GM21515 (cell line): ENCODE results near the gene LMNTD2.

Source experiments
- ATAC-seq: cut with Tn5 transposase; IDR thresholded peaks from one replicate; pipeline ENCODE4 v1.9.1; 2021; ENCODE audit not compliant: unreplicated experiment

LMNTD2 gene

DNA sequence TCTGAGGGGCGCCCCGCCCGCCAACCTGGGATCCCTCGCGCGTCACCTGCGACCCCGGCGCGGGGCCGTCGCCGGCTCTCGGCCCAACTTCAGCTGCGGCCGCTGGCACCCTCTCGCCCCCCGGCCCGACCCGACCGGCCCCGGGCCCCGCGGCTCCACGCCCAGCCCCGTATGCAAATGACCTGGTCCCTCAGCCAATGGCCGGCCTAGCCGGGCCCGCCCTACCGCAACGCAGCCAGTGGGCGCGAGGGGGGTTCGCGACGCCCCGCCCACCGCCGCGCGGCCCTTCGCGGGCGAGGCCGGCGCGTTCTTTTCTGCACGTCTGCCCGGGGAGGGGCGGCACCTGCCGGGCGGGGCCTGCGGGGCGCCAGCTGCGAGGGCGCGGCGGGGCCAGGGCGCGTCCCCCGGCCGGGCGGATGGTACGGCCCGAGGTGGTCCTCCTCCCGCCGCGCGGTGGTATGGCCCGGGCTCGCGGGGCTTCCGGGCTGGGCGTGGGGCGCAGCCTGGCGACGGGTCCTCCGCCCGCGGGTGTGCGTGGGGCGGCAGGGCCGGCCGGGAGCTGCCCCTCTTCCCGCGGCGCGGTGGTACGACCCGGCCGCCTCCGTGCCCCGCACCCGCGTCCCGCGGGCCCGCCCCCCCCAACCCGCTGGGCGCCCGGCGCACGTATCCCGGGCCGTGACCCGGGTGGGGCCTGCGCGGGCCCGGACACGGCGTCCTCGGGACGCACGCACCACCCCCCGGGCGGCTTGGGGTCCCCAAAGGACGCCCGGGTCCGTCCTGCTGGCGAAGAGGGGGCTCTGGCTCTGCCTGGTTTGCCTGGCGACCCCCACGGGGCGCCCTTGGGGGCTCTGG, 8.0 kb upstream of the LMNTD2 start:
- peak; percentile 71 for ATAC-seq

DNA sequence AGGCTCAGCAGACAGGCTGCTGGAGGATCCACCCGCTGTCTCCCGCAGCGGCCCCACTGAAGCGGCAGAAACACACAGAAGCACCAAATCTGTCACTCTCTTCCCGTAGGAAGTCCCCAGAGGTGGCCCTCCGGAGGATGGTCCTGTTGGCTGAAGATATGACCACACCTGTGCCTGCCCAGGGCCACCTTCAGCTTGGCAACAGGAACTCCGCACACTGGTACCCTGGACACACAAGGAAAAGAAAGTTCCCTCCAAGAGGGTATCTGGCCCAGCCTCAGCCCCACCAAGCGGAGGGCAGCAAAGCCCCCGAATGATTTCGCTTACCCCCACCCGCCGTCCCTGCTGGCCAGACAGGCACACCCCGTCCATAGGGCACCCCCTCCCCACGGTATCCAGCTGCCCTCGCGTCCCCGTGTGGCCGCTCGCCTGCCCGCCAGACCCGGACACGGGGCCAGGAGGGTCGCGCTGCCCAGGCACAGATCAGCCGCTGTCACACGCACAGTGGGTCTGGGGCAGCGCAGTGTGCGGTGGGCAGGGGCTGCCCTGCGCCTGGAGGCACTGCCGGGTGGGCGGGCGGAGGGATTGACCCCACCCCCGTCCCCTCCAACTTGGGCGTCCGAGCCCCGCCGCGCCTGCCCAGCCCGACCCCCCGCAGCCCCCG, 7.2 kb upstream of the LMNTD2 start:
- ATAC-seq: peak; percentile 7

DNA sequence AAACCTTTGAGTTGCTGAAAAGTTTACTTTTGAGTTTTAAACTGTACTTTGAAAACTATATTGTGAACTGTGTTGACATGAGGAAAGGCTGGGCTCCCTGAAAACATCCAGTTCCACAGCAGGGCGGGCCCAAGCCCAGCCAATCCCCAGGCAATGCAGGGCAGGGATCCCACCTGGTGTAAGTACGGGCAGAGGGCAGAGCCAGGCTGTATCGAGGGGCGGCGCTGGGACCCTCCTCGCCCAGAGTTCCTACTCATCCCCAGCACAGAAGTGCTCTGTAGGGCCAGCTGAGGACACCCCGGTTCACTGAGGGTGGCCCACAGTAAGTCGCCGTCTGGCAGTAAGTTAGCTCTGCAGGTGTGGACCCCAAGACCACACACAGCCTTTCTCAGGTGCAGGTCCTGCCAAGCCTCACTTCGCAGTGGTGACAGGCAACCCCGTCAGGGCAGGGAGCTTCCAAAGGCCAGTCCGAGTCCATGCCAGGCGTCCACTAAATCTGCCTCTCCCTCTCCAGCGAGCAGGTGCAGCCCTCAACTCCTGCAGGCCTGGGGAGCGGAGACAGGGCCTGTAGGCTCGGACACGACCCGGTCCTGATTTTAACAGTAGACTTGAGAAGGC, 6.6 kb upstream of the LMNTD2 start:
- ATAC-seq: no peak

DNA sequence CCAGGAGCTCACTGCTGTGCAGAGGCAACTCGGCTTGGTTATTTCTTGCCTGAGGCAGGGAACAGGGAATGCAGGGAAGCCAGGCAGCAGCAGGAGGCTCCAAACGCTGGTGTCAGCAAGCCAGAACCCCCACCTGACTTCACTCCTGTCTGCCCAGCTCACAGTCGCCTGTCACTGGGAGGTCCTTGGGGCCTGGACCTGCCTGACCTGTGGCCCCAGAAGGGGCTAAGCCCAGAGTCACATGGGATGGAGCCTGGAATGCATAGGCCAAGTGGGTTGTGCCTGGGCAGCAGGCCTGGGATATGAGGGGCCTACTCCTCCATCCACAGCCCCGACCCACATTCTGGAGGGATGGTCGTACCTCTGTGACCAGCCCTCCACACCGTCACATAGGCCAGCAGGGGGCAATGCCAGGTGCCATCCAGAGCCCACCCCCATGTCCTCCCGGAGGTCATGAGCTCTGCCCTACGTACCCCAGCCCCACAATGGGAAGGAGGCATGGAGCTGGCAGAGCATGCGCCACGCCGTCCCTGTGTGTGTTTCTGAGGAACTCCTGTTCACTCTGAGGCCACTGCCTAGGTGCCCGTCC, 5.5 kb upstream of the LMNTD2 start:
- no peak for ATAC-seq

DNA sequence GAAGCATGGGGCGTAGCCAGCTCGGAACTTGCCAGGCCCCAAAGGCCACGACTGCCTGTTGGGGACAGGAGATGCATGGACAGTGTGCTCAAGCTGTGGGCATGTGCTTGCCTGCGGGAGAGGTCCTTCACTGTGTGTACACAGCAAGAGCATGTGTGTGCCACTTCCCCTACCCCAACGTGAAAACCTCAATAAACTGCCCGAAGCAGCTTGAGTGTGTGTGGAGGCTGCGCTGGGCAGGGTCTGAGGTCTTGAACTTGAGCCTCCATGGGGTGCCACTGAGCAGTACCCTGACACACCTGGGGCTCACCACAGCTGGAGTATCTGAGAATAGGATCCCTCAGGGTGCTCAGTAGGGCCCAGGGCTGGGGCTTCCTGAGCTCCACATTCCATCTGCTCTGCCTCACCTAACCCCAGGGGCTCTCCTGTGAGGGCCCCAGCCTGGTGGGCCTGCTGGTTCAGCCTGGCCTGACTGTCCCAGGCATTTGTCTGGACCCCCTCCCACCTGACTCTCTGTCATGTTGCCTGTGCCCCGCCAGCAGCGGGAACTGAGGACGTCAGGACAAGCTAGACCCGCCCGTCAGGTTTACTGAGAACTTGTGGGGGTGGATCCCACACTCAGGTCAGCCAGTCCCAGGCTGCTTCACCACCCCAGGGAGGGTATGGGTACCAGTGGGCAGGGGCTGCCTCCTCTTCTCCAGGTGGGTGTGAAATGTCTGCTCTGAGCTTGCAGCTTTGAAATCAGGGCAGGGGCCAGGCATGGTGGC, 3.5 kb upstream of the LMNTD2 start:
- ATAC-seq: no peak

DNA sequence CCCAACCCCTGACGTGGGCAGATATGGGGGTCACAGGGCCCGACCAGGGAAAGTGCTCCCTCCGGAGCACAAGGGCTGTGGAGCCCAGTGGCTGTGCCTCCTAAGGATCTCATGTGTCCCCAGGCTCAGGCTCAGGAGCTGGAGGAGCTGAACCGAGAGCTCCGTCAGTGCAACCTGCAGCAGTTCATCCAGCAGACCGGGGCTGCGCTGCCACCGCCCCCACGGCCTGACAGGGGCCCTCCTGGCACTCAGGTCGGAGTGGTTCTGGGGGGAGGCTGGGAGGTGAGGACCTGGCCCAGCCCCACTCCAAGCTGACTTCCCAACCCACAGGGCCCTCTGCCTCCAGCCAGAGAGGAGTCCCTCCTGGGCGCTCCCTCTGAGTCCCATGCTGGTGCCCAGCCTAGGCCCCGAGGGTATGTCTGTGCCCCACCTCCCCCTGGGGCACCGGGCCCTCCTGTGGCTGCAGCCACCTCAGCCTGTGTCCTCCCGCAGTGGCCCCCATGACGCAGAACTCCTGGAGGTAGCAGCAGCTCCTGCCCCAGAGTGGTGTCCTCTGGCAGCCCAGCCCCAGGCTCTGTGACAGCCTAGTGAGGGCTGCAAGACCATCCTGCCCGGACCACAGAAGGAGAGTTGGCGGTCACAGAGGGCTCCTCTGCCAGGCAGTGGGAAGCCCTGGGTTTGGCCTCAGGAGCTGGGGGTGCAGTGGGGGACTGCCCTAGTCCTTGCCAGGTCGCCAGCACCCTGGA, 2.7 kb upstream of the LMNTD2 start:
- no peak for ATAC-seq

DNA sequence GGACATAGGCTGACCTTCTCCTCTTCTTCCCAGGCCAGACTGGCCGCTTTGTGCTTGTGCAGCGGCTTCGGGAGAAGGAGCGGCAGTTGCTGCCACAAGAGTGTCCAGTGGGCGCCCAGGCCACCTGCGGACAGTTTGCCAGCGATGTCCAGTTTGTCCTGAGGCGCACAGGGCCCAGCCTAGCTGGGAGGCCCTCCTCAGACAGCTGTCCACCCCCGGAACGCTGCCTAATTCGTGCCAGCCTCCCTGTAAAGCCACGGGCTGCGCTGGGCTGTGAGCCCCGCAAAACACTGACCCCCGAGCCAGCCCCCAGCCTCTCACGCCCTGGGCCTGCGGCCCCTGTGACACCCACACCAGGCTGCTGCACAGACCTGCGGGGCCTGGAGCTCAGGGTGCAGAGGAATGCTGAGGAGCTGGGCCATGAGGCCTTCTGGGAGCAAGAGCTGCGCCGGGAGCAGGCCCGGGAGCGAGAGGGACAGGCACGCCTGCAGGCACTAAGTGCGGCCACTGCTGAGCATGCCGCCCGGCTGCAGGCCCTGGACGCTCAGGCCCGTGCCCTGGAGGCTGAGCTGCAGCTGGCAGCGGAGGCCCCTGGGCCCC, 1.6 kb upstream of the LMNTD2 start:
- no peak for ATAC-seq

DNA sequence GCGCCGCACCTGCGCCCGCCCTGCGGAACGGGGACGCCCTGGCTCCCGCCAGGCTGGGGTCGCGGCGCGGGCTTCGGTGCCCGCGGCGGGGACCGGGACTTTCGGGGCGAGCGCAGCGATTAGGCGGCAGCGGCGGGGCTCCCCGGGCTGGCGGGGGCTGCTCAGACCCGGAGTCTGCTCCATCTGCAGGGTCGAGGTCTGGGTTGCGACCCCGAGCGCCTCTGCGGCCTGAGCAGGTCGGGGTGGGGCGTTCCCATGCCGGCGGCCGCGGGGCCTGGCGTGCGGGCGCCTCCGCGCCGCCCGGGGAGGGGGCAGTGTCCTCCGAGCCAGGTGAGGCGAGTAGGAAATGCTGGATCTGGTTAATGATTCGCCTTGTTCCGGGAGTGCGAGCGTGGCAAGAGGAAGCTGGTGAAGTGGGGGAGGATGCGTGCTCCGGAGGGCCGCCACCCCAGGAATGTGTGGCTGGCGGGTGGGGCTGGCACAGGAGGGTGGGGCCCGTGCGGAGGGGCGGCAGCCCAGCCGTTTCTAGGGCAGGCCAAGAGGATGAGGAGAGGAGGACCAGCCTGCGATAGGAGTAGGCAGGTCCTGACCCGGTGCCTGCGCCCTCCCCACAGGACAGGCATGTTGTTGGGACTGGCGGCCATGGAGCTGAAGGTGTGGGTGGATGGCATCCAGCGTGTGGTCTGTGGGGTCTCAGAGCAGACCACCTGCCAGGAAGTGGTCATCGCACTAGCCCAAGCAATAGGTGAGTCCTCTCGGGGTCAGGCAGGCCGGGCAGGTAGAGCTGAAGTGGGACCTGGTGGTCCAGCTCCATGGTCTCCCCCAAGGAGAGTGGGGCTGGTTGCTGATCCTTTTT, 838 bp upstream of the LMNTD2 start:
- ATAC-seq: peak; percentile 22

DNA sequence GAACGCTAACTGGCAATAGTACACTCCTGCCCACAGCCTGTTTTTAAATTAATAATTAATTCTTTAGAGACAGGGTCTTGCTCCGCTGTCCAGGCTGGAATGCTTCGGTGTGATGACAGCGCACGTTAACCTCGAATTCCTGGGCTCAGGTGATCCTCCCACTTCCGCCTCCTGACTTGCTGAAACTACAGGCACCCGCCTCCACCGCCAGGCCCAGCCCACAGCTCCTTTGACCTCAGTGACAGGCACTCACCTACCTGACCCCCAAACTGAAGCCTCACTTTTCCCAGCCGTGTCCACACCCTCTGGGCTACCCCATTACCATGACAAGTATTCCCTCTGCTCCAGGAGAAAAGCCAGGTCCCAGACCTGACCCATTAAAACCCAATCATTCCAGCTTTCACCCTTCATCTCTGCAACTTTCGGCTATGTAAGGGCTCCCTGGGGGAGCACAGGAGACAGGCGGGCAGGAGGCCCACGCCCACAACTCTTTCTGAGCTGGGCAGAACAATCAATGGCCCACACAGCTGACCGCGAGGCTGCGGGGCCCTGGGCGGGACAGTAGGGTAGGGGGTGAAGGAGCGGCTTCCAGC, 730 bp downstream of the LMNTD2 start:
- ATAC-seq: no peak

DNA sequence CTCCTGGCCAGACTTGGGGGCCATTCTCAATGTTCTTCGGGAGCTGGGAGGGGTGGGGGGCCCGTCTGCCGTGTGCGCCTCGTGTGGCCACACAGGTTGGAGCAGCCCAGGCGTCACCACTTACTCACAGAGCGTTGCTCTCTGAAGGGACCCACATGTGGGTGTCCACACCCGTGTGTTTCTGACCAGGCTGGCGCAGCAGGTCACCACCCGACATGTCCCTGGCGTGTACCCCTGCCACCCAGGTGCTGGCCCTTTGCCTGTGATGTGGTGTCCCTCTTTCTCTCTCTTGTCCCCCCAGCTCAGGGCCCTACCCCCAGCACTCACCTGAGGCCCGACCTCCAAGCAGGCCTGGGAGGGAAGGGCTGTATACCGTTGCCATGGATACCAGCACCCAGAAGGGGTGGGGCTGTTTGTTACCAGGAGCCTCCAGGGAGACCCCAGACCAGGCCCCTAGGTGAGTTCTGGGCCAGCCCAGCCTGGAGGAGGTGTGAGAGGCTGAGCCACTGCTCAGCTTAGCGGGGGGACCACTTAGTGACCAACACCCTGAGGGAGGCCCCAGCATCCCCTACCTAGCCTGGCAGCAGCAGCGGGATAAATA, 1.4 kb downstream of the LMNTD2 start:
- ATAC-seq: no peak

DNA sequence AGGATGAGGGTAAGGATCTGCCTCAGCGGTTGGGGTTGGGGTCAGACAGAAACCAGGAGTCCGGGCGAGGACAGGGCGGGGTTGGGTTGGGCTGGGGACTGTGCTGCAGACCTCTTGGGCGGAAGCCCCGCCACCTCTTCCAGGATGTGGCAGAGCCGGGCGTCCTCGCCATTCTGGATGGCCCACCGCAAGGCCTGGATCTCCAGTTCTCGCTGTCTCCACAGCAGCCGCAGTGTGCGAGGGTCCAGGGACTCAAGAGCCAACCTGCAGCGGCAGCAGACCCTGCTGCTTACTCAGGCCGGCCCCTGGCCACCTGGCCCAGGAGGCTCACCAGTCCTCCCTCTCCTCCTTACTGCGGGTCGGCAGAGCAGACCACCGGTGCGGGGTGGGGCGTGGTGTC, 2.0 kb downstream of the LMNTD2 start:
- no peak for ATAC-seq

DNA sequence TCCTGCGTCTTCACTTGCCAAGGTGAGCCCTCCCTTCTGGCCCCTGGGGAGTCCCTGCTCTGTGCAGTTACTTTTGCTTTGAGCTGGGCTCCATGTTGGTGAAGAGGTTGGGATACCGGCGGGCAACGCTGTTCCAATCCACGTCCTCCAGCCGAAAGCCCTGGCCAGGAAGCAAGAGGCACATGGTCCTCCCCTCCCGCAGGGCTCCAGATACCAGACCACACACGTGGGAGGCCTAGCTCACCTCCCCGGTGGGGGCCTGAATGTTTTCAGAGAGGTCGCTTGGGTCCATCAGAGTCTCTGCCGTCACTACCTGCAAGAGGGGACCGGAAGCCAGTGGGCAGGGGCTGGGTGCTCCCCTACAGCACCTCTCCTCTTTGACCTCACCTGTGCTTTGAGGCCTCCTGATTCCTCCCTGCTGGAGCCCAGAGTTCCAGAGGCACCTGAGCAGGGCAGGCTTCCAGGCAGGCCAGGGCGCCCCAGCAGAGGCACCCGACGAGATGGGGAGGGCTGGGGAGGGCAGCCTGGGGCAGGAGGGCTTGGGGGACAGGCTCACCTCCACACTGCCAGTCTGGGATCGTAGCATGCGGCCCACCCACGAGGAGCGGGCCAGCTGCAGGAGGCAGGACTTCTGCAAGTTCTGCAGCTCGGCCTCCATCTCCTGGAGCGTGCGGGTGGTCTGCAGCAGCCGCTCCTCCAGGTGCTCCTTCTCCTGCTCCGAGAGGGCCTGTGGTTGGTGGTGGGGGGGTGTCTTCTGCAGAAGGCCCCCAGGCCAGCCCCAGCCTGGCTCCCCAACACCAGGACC, 3.0 kb downstream of the LMNTD2 start:
- no peak for ATAC-seq

DNA sequence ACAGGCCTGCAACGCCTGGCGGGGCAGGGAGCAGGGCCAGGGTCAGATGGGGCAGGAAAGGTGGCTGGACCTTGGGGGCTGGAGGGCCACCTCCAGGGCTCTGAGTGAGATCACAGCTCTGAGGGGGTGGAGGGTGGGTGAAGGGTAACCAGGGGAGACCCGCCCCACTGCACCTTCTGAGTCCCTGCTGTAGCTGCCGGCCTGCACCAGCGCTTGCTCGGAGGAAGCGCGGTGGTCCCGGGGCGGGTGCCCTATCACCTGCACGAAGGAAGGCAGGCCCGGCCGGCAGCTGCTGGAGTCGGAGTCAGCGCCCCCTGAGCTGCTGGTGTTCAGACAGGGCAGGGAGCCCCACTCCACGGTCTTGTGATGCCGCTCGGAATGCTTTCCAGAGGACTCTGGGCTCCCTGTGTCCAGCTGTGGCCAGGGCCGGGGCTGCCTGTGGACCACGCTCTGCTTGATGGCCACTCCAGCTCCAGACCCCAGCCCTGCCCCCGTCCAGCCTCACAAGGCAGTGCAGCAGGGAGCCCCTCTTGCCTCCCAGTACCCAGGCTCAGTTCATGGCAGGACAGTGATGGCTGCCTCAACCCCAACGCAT, 3.8 kb downstream of the LMNTD2 start:
- no peak for ATAC-seq

DNA sequence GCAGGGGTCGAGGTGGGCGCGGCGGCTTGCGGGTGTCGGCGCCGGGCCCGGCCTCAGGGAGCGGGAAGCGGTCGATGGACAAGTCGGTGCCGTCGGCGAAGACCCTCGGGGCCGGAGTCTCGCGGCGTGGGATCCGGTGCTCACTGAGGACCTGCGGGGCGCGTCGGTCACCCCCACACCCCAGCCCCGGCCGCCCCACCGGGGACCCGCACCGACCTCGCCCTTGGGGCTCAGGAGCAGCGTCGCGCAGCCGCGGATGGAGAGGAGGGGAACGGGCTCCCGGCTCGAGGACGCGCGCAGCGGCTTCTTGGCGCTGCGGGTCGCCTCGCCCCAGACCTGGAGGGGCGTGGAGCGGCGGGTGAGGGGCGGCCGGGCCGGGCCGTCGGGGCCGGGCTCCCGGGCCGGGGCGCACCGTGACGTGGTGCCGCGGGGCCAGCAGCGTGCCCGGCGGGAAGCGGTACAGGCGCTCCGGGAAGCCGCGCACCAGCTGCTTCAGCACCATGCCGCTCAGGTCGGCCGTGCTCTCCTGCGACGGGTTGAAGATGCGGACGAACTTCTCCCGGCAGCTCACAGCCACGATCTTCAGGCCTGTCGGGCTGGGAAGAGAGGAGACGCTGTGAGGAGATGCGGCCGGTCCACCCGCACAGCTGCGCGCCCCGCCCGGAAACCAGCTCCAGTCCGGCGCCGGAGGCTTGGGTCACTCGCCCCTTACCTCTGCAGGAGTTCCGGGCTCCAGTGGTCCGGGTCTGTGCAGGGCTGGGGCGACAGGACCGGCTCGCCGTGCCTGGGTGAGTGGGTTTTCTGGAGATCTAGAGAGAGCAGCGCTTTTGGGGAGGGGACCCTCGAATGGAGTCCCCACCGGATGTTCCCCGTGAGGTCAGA, 4.5 kb downstream of the LMNTD2 start:
- ATAC-seq: no peak

DNA sequence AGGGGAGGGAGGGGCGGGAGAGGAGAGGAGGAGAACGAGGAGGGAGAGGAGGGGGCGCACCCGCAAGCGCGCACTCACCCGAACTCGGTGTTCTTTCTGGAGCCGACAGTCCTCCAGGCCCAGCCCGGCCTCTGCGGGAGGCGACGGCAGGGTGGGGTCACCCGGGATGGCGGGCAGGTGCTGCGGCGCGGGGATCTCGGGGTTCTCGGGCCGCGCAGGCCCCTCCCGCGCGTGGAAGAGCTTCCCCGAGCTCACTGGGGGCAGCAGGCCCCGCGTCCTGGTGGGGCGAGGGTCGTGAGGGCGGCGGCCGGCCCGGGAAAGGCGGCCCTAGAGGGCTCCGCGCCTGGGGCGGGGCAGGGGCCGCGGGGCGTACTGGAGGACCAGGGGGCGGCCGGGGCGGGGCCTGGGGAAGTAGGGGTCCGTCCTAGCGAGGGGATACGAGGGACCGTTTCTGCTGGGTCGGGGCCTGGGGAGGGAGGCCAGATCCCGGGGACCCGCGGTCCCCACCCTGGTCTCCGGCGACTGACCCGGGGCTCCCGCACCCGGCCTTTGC, 5.2 kb downstream of the LMNTD2 start:
- no peak for ATAC-seq
